HCT116 (cell line): ENCODE results near the gene HOXD13.

Experiments
- CBX3 ChIP-seq: IDR thresholded peaks from 2 replicates; pipeline ENCODE4 v1.6.1; 2012; ENCODE audit warnings: low read depth
- EGR1 ChIP-seq: IDR thresholded peaks from 2 replicates; pipeline ENCODE4 v1.6.1; 2012; ENCODE audit warnings: low read depth
- EZH2 ChIP-seq: fragments of 200-600 bp; sonication (generic); IDR thresholded peaks from 2 replicates; pipeline ENCODE4 v1.6.1; 2017; ENCODE audit warnings: antibody characterized with exemption, mixed run types
- EZH2phosphoT487 ChIP-seq: fragments of 200-600 bp; IDR thresholded peaks from 2 replicates; pipeline ENCODE4 v1.6.1; 2018; ENCODE audit warnings: antibody characterized with exemption, borderline replicate concordance
- POLR2A ChIP-seq: IDR thresholded peaks from 2 replicates; pipeline ENCODE4 v1.7.0; 2011; ENCODE audit warnings: borderline replicate concordance; ENCODE audit not compliant: insufficient read depth, insufficient read length; ENCODE audit errors: extremely low read depth
- POLR2AphosphoS5 ChIP-seq: IDR thresholded peaks from 2 replicates; pipeline ENCODE4 v1.6.1; 2011; ENCODE audit warnings: mild to moderate bottlenecking, low read depth, low read length, moderate library complexity
- RAD21 ChIP-seq: IDR thresholded peaks from 2 replicates; pipeline ENCODE4 v1.6.1; 2012; ENCODE audit warnings: low read depth, mild to moderate bottlenecking
- ZNF274 ChIP-seq: fragments of 200-500 bp; sonication (Bioruptor generic); IDR thresholded peaks from 2 replicates; pipeline ENCODE4 v1.6.1; 2014; ENCODE audit warnings: mild to moderate bottlenecking, low read depth, low read length, inconsistent platforms
- TF ChIP-seq, protein P1 (sequence below), 3 experiments: fragments of 200-600 bp in 1 of 3; sonication (generic) in 1 of 3; IDR thresholded peaks in 2 of 3; conservative IDR thresholded peaks in 1 of 3; 2 replicates each; pipeline ENCODE4 v1.5.1; 2012 to 2017; ENCODE audit warnings: low read depth in 2 of 3, low read length in 2 of 3, antibody characterized with exemption in 1 of 3, borderline replicate concordance in 1 of 3, control low read depth in 1 of 3, mild to moderate bottlenecking in 1 of 3, mixed read lengths in 1 of 3, mixed run types in 1 of 3, moderate library complexity in 1 of 3; ENCODE audit not compliant: insufficient read depth in 1 of 3
- TF ChIP-seq, protein P2 (sequence below): IDR thresholded peaks from 2 replicates; pipeline ENCODE4 v1.6.1; 2011; ENCODE audit warnings: mild to moderate bottlenecking, low read length, moderate library complexity; ENCODE audit not compliant: insufficient replicate concordance; ENCODE audit errors: extremely low read depth

DNA sequence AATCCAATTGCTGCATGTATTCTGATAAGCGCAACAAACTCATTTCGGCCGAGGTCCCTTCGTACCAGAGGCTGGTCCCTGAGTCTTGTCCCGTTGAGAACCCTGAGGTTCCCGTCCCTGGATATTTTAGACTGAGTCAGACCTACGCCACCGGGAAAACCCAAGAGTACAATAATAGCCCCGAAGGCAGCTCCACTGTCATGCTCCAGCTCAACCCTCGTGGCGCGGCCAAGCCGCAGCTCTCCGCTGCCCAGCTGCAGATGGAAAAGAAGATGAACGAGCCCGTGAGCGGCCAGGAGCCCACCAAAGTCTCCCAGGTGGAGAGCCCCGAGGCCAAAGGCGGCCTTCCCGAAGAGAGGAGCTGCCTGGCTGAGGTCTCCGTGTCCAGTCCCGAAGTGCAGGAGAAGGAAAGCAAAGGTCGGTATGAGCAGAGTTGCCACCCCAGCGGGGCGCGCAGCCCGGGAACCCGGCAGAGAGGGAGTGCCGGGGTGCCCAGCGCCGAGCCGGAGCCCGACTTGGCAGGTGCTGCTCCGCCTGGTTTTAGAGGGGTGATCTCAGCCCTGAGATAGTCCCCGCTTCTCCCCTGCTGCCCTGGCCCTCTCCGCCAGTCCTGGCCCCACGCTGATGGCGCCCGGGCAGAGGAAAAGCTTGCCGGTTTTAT is 24.8 kb downstream of the HOXD13 start:
- no peak for TF ChIP-seq EZH2phosphoT487
- TF ChIP-seq, protein P1, sequence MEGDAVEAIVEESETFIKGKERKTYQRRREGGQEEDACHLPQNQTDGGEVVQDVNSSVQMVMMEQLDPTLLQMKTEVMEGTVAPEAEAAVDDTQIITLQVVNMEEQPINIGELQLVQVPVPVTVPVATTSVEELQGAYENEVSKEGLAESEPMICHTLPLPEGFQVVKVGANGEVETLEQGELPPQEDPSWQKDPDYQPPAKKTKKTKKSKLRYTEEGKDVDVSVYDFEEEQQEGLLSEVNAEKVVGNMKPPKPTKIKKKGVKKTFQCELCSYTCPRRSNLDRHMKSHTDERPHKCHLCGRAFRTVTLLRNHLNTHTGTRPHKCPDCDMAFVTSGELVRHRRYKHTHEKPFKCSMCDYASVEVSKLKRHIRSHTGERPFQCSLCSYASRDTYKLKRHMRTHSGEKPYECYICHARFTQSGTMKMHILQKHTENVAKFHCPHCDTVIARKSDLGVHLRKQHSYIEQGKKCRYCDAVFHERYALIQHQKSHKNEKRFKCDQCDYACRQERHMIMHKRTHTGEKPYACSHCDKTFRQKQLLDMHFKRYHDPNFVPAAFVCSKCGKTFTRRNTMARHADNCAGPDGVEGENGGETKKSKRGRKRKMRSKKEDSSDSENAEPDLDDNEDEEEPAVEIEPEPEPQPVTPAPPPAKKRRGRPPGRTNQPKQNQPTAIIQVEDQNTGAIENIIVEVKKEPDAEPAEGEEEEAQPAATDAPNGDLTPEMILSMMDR (IDR thresholded peaks at IDR 0.05 in 2 of 3, conservative IDR thresholded peaks at IDR 0.05 in 1 of 3; ENCODE audit: borderline replicate concordance in 1 of 3, insufficient read depth in 1 of 3, low read depth in 2 of 3, low read length in 2 of 3), result no peak
- TF ChIP-seq EZH2, result no peak
- no peak for TF ChIP-seq POLR2A
- TF ChIP-seq, protein P2, sequence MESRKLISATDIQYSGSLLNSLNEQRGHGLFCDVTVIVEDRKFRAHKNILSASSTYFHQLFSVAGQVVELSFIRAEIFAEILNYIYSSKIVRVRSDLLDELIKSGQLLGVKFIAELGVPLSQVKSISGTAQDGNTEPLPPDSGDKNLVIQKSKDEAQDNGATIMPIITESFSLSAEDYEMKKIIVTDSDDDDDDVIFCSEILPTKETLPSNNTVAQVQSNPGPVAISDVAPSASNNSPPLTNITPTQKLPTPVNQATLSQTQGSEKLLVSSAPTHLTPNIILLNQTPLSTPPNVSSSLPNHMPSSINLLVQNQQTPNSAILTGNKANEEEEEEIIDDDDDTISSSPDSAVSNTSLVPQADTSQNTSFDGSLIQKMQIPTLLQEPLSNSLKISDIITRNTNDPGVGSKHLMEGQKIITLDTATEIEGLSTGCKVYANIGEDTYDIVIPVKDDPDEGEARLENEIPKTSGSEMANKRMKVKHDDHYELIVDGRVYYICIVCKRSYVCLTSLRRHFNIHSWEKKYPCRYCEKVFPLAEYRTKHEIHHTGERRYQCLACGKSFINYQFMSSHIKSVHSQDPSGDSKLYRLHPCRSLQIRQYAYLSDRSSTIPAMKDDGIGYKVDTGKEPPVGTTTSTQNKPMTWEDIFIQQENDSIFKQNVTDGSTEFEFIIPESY, result no peak
- TF ChIP-seq POLR2AphosphoS5, result no peak
- TF ChIP-seq ZNF274, result no peak
- TF ChIP-seq CBX3, result no peak
- no peak for TF ChIP-seq RAD21
- no peak for TF ChIP-seq EGR1
